ENCODE data around the gene VIPR2.

DNA sequence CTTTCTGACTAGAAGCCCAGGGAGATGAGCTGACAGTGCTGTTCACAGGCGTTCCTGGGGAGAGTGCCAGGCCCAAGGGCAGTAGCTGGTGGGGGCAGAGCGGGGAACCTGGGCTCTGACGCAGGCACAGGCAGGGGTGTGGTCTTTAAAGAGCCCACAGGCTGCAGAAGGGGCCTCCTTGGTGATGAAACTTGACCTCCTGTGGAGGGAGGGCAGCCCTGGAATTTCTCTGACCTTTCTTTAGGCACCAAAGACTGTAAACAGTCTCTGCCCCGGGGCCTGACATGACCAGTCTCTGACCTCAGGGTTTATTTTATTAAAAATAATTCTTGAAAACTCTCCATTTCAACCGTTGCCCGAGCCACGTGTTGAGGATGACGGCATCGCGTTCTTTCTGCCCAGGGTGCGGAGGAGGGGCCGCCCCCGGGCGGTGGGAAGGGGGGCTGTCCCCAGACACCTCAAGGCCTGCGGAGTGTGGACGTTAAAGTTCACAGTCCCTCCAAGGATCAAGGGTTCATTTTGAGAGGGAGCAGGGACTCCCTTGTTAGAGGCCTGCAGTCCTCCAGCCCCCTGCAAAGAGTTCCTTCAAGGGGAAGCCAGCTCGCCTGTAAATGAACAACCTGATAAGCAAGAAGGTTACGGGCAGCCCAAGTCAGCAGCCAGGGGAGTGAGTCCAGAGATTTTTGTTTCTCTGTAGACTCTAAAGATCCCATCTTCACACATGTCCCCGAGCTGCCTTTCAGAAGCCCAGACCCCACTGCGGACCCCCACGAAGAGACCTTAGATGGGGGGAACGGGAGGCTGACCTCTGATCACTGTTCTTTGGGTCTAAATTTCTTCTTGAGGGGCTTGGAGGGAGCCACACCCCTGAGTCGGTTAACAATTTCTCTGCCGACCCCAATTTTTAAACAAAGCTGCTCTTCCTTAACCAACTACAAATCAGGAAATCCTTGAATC, 128.9 kb downstream of the VIPR2 start:
- no peak for TF ChIP-seq EZH2 (IDR thresholded peaks at IDR 0.05; ENCODE audit: borderline replicate concordance, low read depth, low read length, severe bottlenecking)
- TF ChIP-seq, protein P1, sequence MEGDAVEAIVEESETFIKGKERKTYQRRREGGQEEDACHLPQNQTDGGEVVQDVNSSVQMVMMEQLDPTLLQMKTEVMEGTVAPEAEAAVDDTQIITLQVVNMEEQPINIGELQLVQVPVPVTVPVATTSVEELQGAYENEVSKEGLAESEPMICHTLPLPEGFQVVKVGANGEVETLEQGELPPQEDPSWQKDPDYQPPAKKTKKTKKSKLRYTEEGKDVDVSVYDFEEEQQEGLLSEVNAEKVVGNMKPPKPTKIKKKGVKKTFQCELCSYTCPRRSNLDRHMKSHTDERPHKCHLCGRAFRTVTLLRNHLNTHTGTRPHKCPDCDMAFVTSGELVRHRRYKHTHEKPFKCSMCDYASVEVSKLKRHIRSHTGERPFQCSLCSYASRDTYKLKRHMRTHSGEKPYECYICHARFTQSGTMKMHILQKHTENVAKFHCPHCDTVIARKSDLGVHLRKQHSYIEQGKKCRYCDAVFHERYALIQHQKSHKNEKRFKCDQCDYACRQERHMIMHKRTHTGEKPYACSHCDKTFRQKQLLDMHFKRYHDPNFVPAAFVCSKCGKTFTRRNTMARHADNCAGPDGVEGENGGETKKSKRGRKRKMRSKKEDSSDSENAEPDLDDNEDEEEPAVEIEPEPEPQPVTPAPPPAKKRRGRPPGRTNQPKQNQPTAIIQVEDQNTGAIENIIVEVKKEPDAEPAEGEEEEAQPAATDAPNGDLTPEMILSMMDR (IDR thresholded peaks at IDR 0.05; ENCODE audit: borderline replicate concordance, extremely low read depth, low read length, poor library complexity, severe bottlenecking), result no peak
